Airway epithelial cell (primary cell): ENCODE measurements around the gene TH. TPM values are rescaled to one million over a fixed set of nuclear protein-coding genes. Genes with fewer than 3 reads are reported as not detected.

Experiments
- total RNA-seq: library from RNA; depleted of rRNA; stranded (reverse); fragments of >200 nt; gene quantifications from 2 replicates; pipeline ENCODE4 v1.2.3, GENCODE V29; 2015

The TH gene
- 0.33 and 0.99 TPM in 2 replicates for total RNA-seq

GRCh38 chr11:2171591-2172003 is at the start of gene TH:
TH (minus strand) TSS chr11:2171815; CDS start chr11:2171786, 29 bp downstream.

GRCh38 chr11:2160736-2161259 is 10.8 kb downstream of the TH start, which contains the start of gene INS:
INS (minus strand) TSS chr11:2161209; CDS start chr11:2160971, 238 bp downstream.

GRCh38 chr11:2139123-2139521 is 32.5 kb downstream of the TH start, which contains the start of gene IGF2:
IGF2 (minus strand) TSS chr11:2139389; CDS start chr11:2135523, 3,866 bp downstream.

Other genes with a start within 250 kb of the TH start
- 275 and 285 TPM in 2 replicates for gene MRPL23, start 224.5 kb downstream of the TH start, total RNA-seq
- gene H19, start 174.0 kb downstream of the TH start, total RNA-seq = 810 and 834 TPM in 2 replicates
- gene IGF2, start 32.4 kb downstream of the TH start, total RNA-seq = 30.0 and 44.8 TPM in 2 replicates
- not detected in 2 replicates for gene INS, start 10.6 kb downstream of the TH start, total RNA-seq
- 2.5 and 5.3 TPM in 2 replicates for gene ASCL2, start 98.8 kb upstream of the TH start, total RNA-seq
- not detected in 2 replicates for gene C11orf21, start 130.1 kb upstream of the TH start, total RNA-seq
- not detected in 2 replicates for gene TSPAN32, start 130.2 kb upstream of the TH start, total RNA-seq
- gene CD81, start 205.5 kb upstream of the TH start, total RNA-seq = 179 and 248 TPM in 2 replicates
- gene TSSC4, start 228.9 kb upstream of the TH start, total RNA-seq = 38.2 and 40.8 TPM in 2 replicates